HG02885 (cell line): ENCODE data around the gene IL4.

ENCODE experiments used
- ATAC-seq: cut with Tn5 transposase; IDR thresholded peaks from one replicate; pipeline ENCODE4 v1.9.1; 2021; ENCODE audit warnings: mild to moderate bottlenecking; ENCODE audit not compliant: unreplicated experiment, poor library complexity

Gene IL4

DNA sequence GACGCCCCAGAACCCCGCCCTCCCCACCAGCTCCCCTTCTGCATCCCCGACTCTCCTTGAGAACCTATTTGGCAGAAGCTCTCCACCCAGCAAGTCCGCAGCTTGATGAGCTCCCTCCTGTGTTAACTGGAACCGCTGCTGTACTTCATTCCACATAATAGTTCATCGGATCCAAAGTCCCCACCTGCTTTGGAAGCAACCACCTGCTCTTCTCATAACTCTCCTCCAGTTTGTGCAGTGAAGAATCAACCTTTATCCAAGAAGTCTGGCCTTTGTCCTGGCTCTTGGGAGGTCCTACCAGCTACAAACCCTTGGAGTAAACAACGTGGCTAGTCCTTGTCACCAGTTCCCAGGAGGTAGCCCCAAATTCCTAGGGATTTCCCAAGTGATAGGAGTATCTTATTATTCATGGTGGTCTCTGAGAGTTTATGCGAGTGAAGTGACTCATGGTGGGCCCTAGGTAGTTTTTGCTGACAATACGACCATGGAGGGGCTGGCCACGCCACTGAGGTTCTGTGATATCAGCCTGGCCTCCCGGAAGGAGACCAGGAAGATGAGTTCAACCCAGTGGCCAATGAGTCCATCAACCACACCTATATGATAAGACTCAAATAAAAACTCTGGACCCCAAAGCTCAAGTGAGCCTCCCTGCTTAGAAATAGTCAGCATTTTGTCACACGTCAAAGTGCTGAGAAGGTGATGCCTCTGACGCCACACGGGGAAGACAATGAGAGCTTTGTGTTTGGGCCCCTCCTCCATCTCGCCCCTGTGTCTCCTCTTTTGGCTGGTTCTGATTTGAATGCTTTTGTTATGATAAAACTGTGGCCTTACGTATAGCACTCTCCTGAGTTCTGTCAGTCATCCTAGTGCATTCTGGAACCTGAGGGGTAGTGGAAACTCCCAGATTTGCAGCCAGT lies 3.6 kb upstream of the IL4 start:
- no peak for ATAC-seq

DNA sequence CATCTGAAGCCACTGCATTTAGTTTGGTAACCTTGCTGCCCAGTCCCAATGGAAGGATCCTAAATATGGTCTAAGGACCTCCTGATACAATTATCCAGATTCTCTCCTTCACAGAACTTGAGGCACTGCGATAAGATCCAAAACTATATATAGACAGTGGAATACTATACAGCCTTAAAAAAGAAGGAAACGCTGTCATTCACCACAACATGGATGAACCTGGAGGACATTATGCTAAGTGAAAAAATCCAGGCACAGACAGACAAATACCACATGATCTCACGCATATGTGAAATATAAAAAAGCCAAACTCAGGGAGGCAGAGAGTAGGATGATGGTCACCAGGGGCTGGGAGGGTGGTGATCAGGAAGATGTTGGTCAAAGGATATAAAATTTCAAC lies 2.8 kb upstream of the IL4 start:
- no peak for ATAC-seq

DNA sequence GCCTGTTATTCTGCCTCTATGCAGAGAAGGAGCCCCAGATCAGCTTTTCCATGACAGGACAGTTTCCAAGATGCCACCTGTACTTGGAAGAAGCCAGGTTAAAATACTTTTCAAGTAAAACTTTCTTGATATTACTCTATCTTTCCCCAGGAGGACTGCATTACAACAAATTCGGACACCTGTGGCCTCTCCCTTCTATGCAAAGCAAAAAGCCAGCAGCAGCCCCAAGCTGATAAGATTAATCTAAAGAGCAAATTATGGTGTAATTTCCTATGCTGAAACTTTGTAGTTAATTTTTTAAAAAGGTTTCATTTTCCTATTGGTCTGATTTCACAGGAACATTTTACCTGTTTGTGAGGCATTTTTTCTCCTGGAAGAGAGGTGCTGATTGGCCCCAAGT lies 301 bp upstream of the IL4 start:
- no peak for ATAC-seq

DNA sequence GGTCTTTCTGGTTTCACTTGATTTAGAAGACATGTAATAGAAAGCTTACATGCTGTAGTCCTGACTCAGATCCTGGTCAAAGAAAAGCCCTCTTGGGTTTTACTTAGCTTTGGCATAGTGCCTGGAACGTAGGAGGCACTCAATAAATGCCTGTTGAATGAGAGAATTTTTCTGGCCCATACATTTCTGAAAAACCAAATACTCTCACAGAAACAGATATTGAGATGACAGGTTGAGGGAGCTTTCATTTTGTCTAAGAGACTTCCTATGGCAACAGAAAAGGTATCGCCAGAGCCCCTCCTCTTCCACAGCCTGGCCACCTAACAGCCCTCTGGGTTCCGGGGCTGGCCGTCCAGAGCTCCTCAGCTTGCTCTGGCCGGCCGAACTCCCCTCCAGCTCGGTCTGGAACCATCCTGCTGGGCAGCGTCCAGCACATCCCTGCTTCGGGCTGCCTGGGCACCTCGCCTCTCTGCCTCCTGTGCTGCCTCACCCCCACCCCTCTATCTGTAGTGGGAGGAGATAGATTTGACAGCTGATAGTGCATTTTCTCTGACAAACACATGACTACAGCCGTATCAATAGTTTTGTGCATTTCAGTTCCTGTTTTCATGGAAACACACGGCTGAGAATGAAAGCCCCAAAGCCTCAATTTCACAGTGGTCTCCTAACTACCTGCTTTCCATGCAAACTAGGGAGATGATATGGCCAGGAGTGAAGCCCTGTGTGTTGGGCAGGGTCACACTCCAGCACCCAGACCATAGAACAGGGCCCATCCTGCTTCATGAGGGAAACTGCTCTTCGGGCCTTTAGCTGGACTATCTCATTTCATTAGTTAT lies 1.1 kb downstream of the IL4 start:
- ATAC-seq, result peak; percentile 86

DNA sequence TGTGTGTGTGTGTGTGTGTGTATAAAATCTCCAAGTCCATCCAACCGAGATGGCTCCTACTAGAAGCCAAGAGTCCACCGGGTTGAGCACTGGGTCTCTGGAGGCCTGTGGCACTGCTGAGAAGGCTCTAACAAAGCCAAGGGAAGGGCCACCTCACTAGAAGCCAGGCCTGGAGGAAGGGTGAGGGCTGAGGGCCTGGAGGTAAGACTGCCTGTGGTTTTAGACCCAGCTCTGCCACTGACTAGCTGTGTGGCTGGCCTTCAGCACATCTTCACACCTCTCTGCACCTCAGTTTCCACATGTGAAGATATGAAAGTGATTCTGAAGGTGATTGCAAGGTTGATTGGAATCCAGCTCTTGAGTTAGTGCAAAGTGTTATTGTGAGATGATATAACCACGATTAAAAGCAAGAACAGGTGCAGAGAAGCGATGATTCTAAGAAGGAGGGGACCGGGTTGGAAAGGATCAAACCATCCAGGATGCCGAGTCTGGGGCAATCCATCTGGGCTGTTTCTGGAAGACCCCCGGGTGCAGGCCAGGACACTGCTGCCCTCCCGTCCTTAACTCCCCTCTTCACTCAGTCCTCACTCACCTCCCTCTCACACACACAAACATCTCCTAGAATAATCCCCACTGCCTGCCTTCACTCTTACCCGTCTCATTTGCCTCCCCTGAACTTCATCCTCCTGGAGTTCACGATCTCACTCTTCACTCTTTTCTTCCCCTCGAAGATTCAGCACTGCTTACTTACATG lies 2.3 kb downstream of the IL4 start:
- no peak for ATAC-seq

DNA sequence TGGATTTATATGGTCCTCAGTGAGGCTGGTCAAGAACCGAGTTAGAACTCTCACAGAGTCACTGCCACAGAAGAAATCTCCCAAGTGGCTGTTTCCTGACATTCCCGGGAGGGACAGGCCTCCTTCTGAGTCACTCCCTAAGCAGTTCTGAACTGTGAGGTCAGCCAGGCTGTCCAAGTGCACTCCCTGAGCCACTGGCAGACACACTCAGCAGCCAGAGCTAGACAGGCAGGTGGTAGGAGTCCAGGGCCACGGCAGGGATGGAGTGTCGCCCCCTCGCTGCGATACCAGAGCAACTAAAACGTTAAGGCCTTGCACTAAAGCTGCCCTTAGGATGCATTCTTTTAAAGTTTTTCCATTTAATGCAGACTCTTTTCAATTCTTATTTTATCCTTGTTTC lies 3.4 kb downstream of the IL4 start:
- no peak for ATAC-seq

DNA sequence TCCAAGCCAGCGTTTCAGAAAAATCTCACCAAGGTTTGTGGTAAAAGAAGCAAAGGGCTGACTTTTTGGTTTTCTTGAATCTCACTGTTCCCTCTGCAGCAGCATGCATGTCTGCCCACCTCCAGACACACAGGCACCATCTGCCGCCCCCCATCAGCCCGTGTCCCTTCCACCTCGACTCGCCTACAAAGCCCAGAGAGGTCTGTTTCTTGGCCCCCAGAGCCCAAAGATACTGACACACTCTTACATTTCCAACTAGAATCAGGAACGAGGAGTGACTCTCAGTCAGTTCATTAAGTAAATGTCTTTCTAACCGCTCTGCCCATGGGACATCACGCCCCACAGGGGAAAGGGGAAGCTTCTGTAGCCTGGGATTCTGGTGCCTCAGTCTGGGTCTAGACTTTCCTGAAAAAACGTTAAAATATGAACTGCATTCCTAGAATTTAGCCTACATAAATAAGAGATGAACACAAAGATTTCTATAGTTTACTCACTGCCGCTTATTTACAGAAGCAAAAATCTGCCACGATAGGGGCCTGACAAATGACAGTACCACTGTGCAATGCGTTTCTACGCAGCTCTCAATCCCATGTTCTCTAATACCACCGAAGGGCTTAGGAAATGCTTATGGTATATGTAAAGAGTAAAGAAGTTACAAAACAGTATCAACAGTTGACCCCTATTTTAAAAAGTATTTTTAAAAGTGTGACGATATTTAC lies 4.1 kb downstream of the IL4 start:
- ATAC-seq, result no peak

DNA sequence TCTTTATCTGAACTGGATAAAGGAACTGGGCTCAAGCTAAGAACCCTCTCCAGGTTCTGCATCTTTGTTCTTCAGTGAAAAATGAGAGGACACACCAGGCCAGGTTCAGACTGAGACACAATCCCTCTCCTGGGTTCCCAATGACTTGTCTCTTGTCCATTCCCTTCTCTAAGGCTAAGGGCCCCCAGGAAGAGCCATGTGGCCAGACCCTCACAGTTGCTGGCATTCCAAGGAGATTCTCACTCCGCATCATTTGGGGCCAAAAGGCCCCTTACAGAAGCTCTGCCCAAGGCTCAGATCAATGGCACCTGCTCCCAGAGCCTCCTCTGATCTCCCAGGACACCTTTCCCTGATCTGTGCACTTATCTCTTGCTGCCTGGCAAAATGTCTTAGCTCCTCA lies 4.9 kb downstream of the IL4 start:
- ATAC-seq, result no peak

DNA sequence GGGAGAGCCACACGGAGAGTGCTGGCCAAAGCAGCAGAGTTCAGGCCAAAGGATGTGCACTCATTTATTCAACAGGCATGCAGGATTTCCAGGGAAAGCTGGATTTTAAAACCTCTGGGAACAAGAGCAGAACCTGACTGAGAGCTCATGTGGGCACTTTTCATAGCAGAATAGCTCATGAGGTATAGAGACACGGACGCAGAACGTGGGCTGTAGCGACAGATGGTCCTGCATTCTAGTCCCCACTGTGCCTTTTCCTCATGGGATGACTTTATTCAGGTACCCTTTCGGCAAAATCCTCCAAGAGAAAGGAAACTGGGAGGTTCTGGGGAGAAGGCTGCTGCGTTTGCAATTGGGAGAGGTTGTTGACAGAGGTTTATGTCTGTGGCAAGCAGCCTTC lies 5.4 kb downstream of the IL4 start:
- no peak for ATAC-seq

DNA sequence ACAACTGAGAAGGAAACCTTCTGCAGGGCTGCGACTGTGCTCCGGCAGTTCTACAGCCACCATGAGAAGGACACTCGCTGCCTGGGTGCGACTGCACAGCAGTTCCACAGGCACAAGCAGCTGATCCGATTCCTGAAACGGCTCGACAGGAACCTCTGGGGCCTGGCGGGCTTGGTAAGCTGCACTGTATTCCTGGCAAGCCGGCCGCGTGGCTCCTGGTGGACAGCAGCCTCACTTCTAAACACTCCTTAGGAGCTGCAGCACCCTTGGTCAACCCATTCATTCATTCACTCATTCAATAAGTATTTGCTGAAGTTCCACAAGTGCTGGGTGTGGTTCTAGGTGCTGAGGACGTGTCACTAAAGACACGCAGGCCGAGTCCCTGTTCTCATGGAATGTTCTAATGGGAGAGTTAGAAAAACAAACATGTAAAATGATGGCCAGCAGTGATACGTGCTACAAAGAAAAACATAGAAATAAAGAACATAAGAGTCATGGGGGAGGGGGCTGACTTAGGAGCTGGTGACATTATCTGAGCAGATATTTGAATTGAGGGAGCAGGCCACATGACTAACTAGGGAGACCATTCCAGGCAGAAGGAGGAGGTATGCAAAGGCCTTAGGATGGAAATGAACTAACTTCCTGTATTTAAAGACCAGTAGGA lies 6.1 kb downstream of the IL4 start:
- no peak for ATAC-seq

DNA sequence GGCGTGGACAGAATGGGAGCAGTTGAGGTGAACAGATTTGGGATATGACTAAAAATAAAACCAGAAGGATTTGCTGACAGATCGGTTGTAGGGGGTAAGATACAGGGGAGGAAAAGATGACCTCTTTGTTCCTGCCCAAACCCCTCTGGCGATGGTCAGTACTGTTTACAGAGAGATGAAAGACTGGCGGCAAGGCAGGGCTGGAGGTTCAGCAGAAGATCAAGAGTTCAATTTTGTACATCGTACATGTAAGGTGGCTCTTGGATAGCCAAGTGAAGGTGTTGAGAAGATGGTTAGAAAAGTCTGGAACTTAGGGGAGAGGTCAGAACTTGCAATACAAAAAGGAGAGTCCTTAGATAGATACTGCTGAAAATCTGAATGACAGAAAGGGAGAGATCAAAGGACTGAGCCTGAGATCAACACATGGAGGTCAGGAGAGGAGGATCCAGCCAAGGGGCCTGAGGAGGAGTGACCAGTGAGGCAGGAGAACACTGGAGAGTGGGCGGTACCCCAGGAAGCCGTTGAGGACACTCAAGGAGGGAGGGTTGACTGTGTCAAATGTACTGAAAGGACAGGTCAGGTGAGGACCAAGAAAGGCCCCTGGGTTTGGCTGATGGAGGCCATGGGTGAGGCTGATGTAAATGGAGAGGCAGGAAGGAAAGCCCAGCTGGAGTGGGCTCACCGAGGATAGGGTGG lies 7.1 kb downstream of the IL4 start:
- no peak for ATAC-seq

DNA sequence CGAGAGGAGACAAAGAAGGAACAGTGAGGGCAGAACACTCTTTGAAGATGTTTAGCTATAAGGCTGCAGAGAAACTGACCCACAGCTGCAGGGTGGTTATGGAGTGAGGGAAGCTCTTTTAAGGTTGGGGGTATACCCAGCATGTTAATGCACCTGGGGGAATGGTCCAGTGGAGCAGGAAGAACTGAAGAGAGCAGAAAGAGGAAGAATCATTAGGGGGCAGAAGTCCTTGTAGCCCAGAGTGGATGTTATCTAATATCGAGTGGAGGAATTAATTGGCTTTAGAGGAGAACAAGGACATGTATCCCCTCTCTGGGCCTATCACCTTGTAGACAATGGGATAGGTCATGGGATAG lies 7.7 kb downstream of the IL4 start:
- ATAC-seq, result no peak

DNA sequence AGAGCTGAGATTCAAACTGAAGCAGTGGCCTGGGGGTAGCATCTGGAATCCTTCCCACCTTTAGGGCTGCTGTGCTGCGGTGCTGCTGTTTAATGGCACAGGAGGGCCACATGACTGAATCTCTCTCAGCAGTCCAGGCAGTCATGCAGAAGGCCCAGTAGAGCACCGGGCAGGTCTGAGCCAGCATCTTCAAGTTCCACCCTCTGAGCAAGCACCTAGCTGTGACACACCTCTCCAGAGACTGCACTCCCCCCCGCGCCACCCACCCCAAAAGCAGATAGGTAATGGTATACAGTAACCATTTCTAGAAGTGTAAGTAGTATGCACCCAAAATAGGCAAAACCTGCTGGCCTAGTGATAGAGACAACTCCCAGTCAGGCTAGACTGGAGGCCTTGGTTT lies 8.2 kb downstream of the IL4 start:
- no peak for ATAC-seq

DNA sequence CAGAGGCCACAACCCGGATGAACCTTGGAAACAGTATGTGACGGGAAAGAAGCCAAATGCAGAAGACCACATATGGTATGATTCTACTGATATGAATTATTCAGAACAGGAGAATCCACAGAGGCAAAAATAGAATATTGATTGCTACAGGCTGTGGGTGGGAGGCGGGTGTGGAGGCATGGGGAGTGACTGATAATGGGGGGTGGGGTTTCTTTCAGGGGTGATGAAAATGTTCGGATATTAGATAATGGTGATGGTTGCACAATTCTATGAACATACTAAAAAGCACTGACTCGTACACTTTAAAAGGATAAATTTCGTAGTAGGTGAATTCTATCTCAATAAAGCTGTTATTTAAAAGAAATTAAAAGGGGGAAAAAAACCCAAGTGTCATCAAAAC lies 10.7 kb downstream of the IL4 start:
- no peak for ATAC-seq

DNA sequence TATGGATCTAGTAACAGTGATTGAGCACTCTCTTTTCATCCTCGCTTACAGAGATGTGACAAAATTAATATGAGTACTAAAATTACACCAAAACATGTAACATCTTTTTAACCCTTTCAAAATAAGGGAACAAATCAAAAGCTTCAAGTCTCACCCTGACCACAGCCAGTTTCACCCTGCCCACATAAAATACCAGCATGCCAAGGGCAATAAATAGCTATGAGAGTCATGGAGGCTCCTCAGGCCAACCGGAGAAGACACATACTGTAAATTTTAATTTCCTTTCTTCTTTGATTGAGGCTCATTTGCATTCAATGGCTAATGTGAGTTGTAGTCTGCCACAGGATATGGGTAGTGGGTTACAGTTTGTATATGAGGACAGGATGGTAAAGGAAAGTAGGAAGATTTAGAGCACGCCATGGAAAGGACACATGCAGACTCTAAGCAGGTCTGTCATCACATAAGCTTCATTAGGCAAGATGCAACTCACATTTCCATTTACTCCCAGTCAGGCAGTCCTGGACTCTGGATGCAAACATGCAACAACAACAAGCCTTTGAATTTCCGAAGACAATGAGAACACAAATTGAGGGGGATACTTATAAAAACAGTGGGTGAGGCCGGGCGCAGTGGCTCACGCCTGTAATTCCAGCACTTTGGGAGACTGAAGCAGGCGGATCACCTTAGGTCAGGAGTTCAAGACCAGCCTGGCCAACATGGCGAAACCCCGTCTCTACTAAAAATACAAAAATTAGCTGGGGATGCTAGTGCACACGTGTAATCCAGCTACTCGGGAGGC lies 11.3 kb downstream of the IL4 start:
- no peak for ATAC-seq

DNA sequence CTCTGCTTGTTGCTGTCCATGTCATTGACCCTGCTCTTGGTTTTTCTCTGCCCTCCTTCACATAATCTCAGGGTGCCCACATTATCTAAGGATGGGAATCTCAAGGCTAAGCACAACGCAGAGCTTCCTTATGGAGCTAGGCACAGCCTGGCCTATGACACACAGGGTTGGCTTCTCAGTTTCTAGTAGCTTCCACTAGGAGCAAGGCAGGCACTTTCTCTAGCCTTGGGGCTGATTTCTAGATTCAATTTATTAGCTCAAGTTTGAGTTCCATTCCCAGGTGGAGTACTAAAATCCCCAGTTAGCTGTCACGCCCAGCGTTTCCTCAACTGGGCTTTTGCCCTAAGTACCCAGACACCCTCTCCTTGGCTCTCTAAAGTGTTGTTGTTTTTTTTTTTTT lies 12.4 kb downstream of the IL4 start:
- ATAC-seq, result no peak

DNA sequence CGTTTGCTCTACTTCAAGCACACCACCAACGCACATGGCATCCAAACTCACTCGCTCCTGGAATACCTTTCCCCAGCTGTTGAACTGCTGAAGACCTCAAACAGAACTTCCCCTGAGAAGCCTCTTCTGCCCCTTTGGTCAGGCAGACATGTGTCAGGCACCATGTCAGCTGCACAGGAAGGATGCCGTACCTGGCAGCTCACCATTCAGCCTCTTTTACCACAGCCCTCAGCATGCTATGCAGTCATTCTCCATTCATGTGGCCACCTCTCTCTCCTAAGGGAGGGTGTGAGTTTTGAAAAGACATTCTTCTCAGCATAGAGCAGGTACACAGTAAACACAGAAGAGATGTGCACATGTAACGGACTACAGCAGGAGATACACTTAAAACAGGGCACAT lies 14.2 kb downstream of the IL4 start:
- no peak for ATAC-seq

DNA sequence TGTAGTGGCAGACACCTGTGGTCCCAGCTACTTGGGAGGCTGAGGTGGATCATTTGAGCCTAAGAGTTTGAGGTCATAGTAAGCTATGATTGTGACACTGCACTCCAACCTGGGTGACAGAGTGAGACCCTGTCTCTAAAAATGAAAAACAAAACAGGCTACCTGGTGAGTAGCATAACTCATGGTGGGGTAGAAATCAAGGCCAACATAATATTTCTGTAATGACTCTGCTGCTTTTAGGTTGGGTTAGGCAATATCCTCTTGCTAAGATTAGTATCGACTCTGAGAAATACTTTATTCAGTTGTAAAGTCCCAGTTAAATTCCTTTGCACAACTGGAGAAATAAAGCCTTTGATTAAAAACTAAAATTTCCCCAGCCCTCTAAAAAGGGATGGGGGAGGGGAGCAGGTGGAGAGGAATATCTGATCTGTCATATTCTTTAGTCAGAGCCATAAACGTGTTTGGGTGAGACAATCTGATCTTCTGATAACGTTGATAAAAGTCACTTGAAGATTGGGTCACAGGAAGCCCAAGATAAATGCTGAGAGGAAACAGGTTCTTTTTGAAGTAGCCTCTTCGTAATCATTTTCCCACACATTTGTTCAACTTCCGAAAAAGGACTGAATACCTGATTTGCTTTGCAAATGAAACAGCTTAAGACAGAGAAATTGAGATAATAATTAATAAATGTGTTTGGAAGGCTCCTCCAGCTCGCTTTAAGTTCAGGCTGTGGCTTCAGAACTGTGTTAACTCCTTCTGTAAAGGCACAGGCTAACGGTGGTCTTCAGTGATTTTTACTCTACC lies 14.9 kb downstream of the IL4 start:
- no peak for ATAC-seq
